ENCODE measurements around the gene THEM4. TPM values are rescaled to one million over a fixed set of nuclear protein-coding genes. Genes with fewer than 3 reads are reported as not detected.

The THEM4 gene
- total RNA-seq, 2 experiments from 2014 or later, result 29.8 to 31.7 TPM

DNA sequence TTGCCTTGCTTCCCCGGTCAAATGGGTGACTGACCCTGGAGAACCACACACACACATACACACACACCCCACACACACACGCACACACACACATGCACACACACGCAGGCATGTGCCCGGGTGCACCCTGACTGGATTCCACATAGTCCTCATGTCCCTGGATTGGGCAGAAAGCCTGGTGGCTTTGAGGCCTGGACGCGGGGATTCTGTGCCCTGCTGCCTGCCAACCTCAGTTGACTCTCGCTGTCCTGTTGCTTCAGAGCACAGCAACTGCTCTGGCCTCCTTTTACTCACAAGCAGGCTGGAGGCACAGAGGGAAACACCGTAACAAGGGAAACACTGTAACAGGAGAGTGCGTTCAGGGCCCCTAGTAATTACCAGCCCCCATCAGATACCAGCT lies 84.1 kb downstream of the THEM4 start:
- Mint-ChIP-seq H3K4me3 (peak overlapping the region; percentile 12), H3K9me3 (ENCODE audit: insufficient read depth) (no peaks in the 10 kb centered on the region), H3K4me1 (ENCODE audit: low read depth) (peaks cover 60% of the 10 kb centered on the region), H3K27me3 (ENCODE audit: low read depth) (peaks cover 2% of the 10 kb centered on the region), H3K27ac (no peak overlapping the region), H3K36me3 (ENCODE audit: low read depth) (no peaks in the 10 kb centered on the region)
- DNase-seq (no peak), ATAC-seq (no peak)
- CTCF ChIA-PET, result interaction anchor here (1.0 kb wide), 1 partner anchor 11 kb away, joined by 4 read pairs; no protein-coding TSS in a partner anchor
- POLR2A ChIA-PET, result no interaction called here

Other genes with a start within 250 kb of the THEM4 start
- gene CELF3, start 192.7 kb downstream of the THEM4 start, total RNA-seq, result not detected
- not detected for gene RIIAD1, start 188.0 kb downstream of the THEM4 start, total RNA-seq
- 100 to 1,000 TPM; 111 to 121 TPM for gene MRPL9, start 146.0 kb downstream of the THEM4 start, total RNA-seq
- gene TDRKH, start 119.0 kb downstream of the THEM4 start, total RNA-seq, result 10 to 100 TPM; 14.6 to 16.4 TPM
- under 1 TPM; 0.16 to 0.32 TPM for gene LINGO4, start 104.1 kb downstream of the THEM4 start, total RNA-seq
- gene RORC, start 77.7 kb downstream of the THEM4 start, total RNA-seq, result 1 to 10 TPM; 2.4 to 2.7 TPM
- gene C2CD4D, start 69.7 kb downstream of the THEM4 start, total RNA-seq, result under 1 TPM; 0.23 to 0.26 TPM
- not detected for gene THEM5, start 55.8 kb downstream of the THEM4 start, total RNA-seq
- gene S100A10, start 84.3 kb upstream of the THEM4 start, total RNA-seq, result 100 to 1,000 TPM; 540 to 571 TPM
- gene S100A11, start 127.5 kb upstream of the THEM4 start, total RNA-seq, result 100 to 1,000 TPM; 269 to 293 TPM
- not detected for gene TCHHL1, start 179.6 kb upstream of the THEM4 start, total RNA-seq
- gene TCHH, start 205.9 kb upstream of the THEM4 start, total RNA-seq, result under 1 TPM in 1 of 2 experiments, not detected in 1; 0.08 TPM
- not detected for gene RPTN, start 249.7 kb upstream of the THEM4 start, total RNA-seq